ENCODE measurements around the gene CCDC121. TPM values are rescaled to one million over a fixed set of nuclear protein-coding genes. Genes with fewer than 3 reads are reported as not detected.
A peak's percentile ranks its signal among the peaks of the same experiment; 100 is the strongest.
"Not testable (repeated sequence)": the region's sequence is repeated elsewhere in the genome, so short reads cannot be mapped to it uniquely, and the experiment has no call there.

CCDC121 gene
- total RNA-seq, 3 donors from 2014 or later, result 0.11 to 0.27 (median 0.25) TPM

- no peaks in the 10 kb centered on the region for H3K9me3 Mint-ChIP-seq
- DNase-seq (no peak), ATAC-seq (no peak)
- H3K4me3 Mint-ChIP-seq, result no peak overlapping the region
- no peaks in the 10 kb centered on the region for H3K27me3 Mint-ChIP-seq (ENCODE audit: low read depth)
- H3K4me1 Mint-ChIP-seq (ENCODE audit: low read depth), result peaks cover 19% of the 10 kb centered on the region
- H3K36me3 Mint-ChIP-seq (ENCODE audit: insufficient read depth), result peaks cover 59% of the 10 kb centered on the region
Observed at GRCh38 chr2:27651056-27651455, 22.2 kb upstream of the CCDC121 start.

DNA sequence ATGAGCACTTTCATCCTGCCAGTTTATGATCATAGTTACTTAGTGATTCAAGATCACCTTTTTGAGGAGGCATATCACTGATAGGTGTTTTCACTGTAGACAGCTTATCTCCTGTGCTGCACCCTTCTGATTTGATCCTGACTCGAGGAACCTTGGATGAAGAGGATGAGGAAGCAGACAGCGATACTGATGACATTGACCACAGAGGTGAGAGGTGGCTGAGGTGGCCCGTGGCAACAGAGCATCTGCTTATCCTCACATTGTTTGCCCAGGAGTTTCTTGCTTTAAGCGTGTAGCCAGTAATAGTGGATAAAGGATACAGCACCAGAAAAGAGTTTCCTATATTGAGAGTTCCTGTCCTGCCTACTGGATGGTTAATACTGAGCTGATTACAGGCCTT is 18.9 kb upstream of the CCDC121 start:
- H3K27me3 Mint-ChIP-seq (ENCODE audit: low read depth), result no peaks in the 10 kb centered on the region
- DNase-seq (no peak), ATAC-seq (no peak)
- H3K4me3 Mint-ChIP-seq, result no peak overlapping the region
- peaks cover 32% of the 10 kb centered on the region for H3K36me3 Mint-ChIP-seq (ENCODE audit: insufficient read depth)
- H3K4me1 Mint-ChIP-seq (ENCODE audit: low read depth), result peaks cover 4% of the 10 kb centered on the region
- no peaks in the 10 kb centered on the region for H3K9me3 Mint-ChIP-seq

GRCh38 chr2:27647289-27647688 is 18.5 kb upstream of the CCDC121 start:
- no peaks in the 10 kb centered on the region for H3K9me3 Mint-ChIP-seq
- H3K4me1 Mint-ChIP-seq (ENCODE audit: low read depth), result no peaks in the 10 kb centered on the region
- ATAC-seq, result no peak
- no peak for DNase-seq
- no peaks in the 10 kb centered on the region for H3K27me3 Mint-ChIP-seq (ENCODE audit: low read depth)
- H3K36me3 Mint-ChIP-seq (ENCODE audit: insufficient read depth), result peaks cover 29% of the 10 kb centered on the region
- H3K4me3 Mint-ChIP-seq, result no peak overlapping the region

DNA sequence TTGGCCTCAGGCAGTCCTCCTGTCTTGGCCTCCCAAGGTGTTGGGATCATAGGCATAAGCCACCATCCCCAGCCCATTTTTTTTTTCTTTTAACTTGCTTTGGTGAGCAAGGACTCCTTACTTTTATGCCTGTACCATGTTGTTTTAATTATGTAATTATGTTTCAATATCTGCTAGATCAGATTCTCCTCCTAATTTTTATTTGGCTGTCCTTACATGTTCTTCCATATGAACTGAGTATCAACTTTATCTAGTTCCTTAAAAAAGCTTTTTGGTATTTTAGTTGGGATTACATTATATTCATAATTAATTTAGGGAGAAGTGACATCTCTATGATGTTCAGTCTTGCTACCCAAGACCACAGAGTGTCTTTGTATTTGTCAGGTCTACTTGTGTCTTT is 16.4 kb upstream of the CCDC121 start:
- ATAC-seq (no peak), DNase-seq (no peak)
- Mint-ChIP-seq H3K36me3 (ENCODE audit: insufficient read depth) (peaks cover 31% of the 10 kb centered on the region), H3K9me3 (no peaks in the 10 kb centered on the region), H3K4me1 (ENCODE audit: low read depth) (no peaks in the 10 kb centered on the region), H3K27me3 (ENCODE audit: low read depth) (no peaks in the 10 kb centered on the region), H3K4me3 (no peak overlapping the region)

- ATAC-seq (no peak), DNase-seq (no peak)
- peaks cover 33% of the 10 kb centered on the region for H3K36me3 Mint-ChIP-seq (ENCODE audit: insufficient read depth)
Observed at GRCh38 chr2:27640722-27641245, 12.0 kb upstream of the CCDC121 start.

GRCh38 chr2:27638709-27639108 is 9.9 kb upstream of the CCDC121 start:
- ATAC-seq (peak; percentile 32 to 34), DNase-seq (no peak)
- Mint-ChIP-seq H3K27me3 (ENCODE audit: low read depth) (no peaks in the 10 kb centered on the region), H3K36me3 (ENCODE audit: insufficient read depth) (peaks cover 49% of the 10 kb centered on the region), H3K4me1 (ENCODE audit: low read depth) (peaks cover 26% of the 10 kb centered on the region), H3K9me3 (no peaks in the 10 kb centered on the region), H3K4me3 (peak overlapping the region; percentile 63)

More at GRCh38 chr2:27640722-27641245, 12.0 kb upstream of the CCDC121 start:
- no peak overlapping the region for H3K4me3 Mint-ChIP-seq
- H3K27me3 Mint-ChIP-seq (ENCODE audit: low read depth), result no peaks in the 10 kb centered on the region
- H3K9me3 Mint-ChIP-seq, result no peaks in the 10 kb centered on the region
- peaks cover 25% of the 10 kb centered on the region for H3K4me1 Mint-ChIP-seq (ENCODE audit: low read depth)

GRCh38 chr2:27638037-27638637 is 9.3 kb upstream of the CCDC121 start:
- H3K27me3 Mint-ChIP-seq (ENCODE audit: low read depth), result no peaks in the 10 kb centered on the region
- DNase-seq, result no peak

DNA sequence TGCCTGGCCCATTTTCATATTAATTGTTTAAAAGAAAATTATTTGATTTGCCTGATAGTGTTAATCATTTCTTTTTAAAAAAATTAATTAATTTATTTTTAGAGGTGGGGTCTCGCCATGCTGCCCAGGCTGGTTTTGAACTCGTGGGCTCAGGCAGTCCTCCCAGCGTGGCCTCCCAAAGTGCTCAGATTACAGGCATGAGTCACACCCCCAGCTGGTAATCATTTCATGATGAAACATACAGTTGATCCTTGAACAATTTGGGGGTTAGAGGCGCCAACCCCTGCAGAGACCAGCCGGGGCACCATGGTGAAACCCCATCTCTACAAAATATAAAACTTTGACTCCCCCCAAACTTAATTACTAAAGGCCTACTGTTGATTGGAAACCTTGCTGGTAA is 8.0 kb upstream of the CCDC121 start:
- Mint-ChIP-seq H3K4me3 (no peak overlapping the region), H3K27me3 (ENCODE audit: low read depth) (no peaks in the 10 kb centered on the region), H3K36me3 (ENCODE audit: insufficient read depth) (peaks cover 60% of the 10 kb centered on the region), H3K9me3 (no peaks in the 10 kb centered on the region), H3K4me1 (ENCODE audit: low read depth) (peaks cover 29% of the 10 kb centered on the region)
- ATAC-seq, result no peak
- no peak for DNase-seq

More at GRCh38 chr2:27638037-27638637, 9.3 kb upstream of the CCDC121 start:
- H3K4me3 Mint-ChIP-seq, result peak overlapping the region; percentile 63
- peaks cover 26% of the 10 kb centered on the region for H3K4me1 Mint-ChIP-seq (ENCODE audit: low read depth)
- H3K36me3 Mint-ChIP-seq (ENCODE audit: insufficient read depth), result peaks cover 52% of the 10 kb centered on the region
- H3K9me3 Mint-ChIP-seq, result no peaks in the 10 kb centered on the region
- ATAC-seq, result peak; percentile 87 to 92

- DNase-seq (no peak), ATAC-seq (no peak)
- Mint-ChIP-seq H3K4me3 (no peak overlapping the region), H3K4me1 (ENCODE audit: low read depth) (peaks cover 35% of the 10 kb centered on the region), H3K27me3 (ENCODE audit: low read depth) (no peaks in the 10 kb centered on the region), H3K36me3 (ENCODE audit: insufficient read depth) (peaks cover 51% of the 10 kb centered on the region), H3K9me3 (no peaks in the 10 kb centered on the region)
Observed at GRCh38 chr2:27634291-27634690, 5.5 kb upstream of the CCDC121 start.

- H3K36me3 Mint-ChIP-seq (ENCODE audit: insufficient read depth), result peaks cover 32% of the 10 kb centered on the region
- not testable (repeated sequence) for H3K27me3 Mint-ChIP-seq (ENCODE audit: low read depth); H3K9me3 Mint-ChIP-seq; H3K4me3 Mint-ChIP-seq; ATAC-seq; DNase-seq
- H3K4me1 Mint-ChIP-seq (ENCODE audit: low read depth), result peaks cover 30% of the 10 kb centered on the region
Observed at GRCh38 chr2:27630257-27630656, 1.4 kb upstream of the CCDC121 start.

DNA sequence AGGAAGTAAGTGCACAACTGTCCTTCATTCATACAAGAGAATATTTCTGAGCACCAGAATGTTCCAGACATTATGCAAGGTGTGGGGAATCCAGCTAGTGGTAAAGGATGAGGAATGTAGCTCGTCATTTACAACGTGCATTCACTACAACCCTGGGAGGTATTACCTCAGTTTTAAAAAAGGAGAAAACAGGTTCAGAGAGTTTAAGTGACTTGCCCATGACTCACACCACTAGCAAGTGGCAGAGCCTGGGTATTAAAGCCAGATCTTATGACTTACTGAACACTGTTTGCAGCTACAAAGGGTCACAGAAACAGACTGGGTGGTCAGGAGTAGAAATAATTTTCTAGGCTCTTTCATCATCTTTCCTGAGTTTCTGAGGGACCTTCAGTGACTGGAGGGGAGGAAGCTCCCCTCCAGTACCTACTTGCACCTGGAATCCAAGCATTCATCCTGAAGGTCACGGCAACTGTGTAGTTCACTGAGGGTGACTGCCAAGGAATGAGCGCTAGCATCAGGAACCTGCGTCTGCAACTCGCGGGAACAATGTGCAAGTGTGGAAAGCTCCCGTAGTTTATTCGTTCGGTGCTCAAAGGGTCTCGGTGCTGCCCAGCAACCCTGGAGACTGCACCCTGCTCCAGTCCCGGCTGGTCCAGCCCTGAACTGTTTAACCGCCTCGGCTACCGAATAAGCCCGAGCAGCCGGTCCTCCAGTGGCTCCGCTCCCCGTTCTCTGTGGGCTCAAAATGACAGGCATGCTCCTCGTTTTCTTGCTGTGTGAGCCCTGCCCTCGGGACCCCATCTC is 647 bp downstream of the CCDC121 start:
- H3K4me3 Mint-ChIP-seq, result no peak overlapping the region
- DNase-seq, result no peak
- H3K27me3 Mint-ChIP-seq (ENCODE audit: low read depth), result no peaks in the 10 kb centered on the region
- peaks cover 28% of the 10 kb centered on the region for H3K4me1 Mint-ChIP-seq (ENCODE audit: low read depth)
- peaks cover 31% of the 10 kb centered on the region for H3K36me3 Mint-ChIP-seq (ENCODE audit: insufficient read depth)
- ATAC-seq, result peak; percentile 64 to 65
- H3K9me3 Mint-ChIP-seq, result no peaks in the 10 kb centered on the region

GRCh38 chr2:27626921-27627320 is 1.9 kb downstream of the CCDC121 start:
- Mint-ChIP-seq H3K36me3 (ENCODE audit: insufficient read depth) (peaks cover 33% of the 10 kb centered on the region), H3K4me1 (ENCODE audit: low read depth) (peaks cover 26% of the 10 kb centered on the region)
- H3K4me3 Mint-ChIP-seq; ATAC-seq; H3K9me3 Mint-ChIP-seq; DNase-seq; H3K27me3 Mint-ChIP-seq (ENCODE audit: low read depth): not testable (repeated sequence)

- DNase-seq; ATAC-seq; H3K4me3 Mint-ChIP-seq; H3K27me3 Mint-ChIP-seq (ENCODE audit: low read depth); H3K9me3 Mint-ChIP-seq: not testable (repeated sequence)
- Mint-ChIP-seq H3K36me3 (ENCODE audit: insufficient read depth) (peaks cover 33% of the 10 kb centered on the region), H3K4me1 (ENCODE audit: low read depth) (peaks cover 23% of the 10 kb centered on the region)
Observed at GRCh38 chr2:27626323-27626722, 2.5 kb downstream of the CCDC121 start.

- DNase-seq (no peak), ATAC-seq (no peak)
- Mint-ChIP-seq H3K4me3 (no peak overlapping the region), H3K27me3 (ENCODE audit: low read depth) (no peaks in the 10 kb centered on the region), H3K4me1 (ENCODE audit: low read depth) (peaks cover 15% of the 10 kb centered on the region), H3K9me3 (no peaks in the 10 kb centered on the region), H3K36me3 (ENCODE audit: insufficient read depth) (peaks cover 40% of the 10 kb centered on the region)
Observed at GRCh38 chr2:27624943-27625342, 3.9 kb downstream of the CCDC121 start.

DNA sequence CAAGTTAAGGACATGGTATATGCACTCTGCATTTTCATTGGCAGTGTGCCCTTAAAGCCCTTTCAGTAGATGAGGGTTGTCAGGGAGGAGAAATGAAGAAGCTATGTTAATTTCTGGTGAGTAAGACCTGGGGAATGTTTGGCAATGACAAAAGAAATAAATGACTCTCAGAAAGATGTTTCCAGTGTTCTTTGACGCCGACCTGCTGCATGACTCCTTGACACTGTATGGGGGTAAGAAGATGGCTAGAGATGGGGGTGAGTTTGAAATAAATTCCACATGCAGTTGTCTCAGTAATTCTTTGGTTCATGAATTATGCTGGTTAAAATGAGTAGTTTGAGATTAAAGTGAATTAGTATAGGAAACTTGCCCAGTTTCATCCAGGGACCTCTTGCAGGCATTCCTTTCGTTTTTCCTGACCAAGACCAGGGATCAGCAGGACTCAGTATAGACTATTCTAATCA is 5.9 kb downstream of the CCDC121 start:
- no peak for DNase-seq
- Mint-ChIP-seq H3K4me1 (ENCODE audit: low read depth) (peaks cover 10% of the 10 kb centered on the region), H3K4me3 (no peak overlapping the region), H3K9me3 (no peaks in the 10 kb centered on the region), H3K36me3 (ENCODE audit: insufficient read depth) (peaks cover 49% of the 10 kb centered on the region), H3K27me3 (ENCODE audit: low read depth) (no peaks in the 10 kb centered on the region)
- no peak for ATAC-seq

All from activated T-cell treated with anti-CD3 and anti-CD28 coated beads, Interleukin-2, amount 50 U/mL, for 4 hours (primary cell).